Osteoblast (primary cell): ENCODE measurements around the gene STXBP4. TPM values are rescaled to one million over a fixed set of nuclear protein-coding genes. Genes with fewer than 3 reads are reported as not detected.

Source experiments
- DNase-seq: peaks from one replicate; pipeline ENCODE4 v3.0.0; 2011; ENCODE audit warnings: low spot score, mixed read lengths; ENCODE audit not compliant: insufficient read length; ENCODE audit errors: missing footprints
- H2AFZ ChIP-seq: 2 replicates; pipeline ENCODE4 v1.6.0; 2011; ENCODE audit warnings: mild to moderate bottlenecking, low read length
- H3K27ac ChIP-seq: 2 replicates; pipeline ENCODE4 v1.5.1; 2011; ENCODE audit warnings: mild to moderate bottlenecking, low read depth, low read length, moderate library complexity
- H3K27me3 ChIP-seq: 2 replicates; pipeline ENCODE4 v1.6.0; 2012; ENCODE audit warnings: mild to moderate bottlenecking, control low read depth, inconsistent platforms, low read length, moderate library complexity; ENCODE audit not compliant: insufficient read depth
- H3K36me3 ChIP-seq: 2 replicates; pipeline ENCODE4 v1.5.1; 2011; ENCODE audit warnings: mild to moderate bottlenecking, low read length, control low read depth, moderate library complexity; ENCODE audit not compliant: insufficient read depth
- H3K4me1 ChIP-seq: 2 replicates; pipeline ENCODE4 v1.5.1; 2011; ENCODE audit warnings: mild to moderate bottlenecking, low read length, control low read depth, moderate library complexity; ENCODE audit not compliant: insufficient read depth
- H3K4me2 ChIP-seq: 2 replicates; pipeline ENCODE4 v1.6.0; 2011; ENCODE audit warnings: mild to moderate bottlenecking, low read length; ENCODE audit not compliant: insufficient read depth
- H3K4me3 ChIP-seq: fragments of 200-600 bp; sonication (generic); 3 replicates; pipeline ENCODE4 v1.5.1; 2012; ENCODE audit warnings: mild to moderate bottlenecking, low read length, inconsistent platforms; ENCODE audit not compliant: insufficient read depth
- H3K79me2 ChIP-seq: 2 replicates; pipeline ENCODE4 v1.6.0; 2012; ENCODE audit warnings: mild to moderate bottlenecking, low read length, control low read depth, inconsistent platforms; ENCODE audit not compliant: insufficient read depth
- H3K9me3 ChIP-seq: 2 replicates; pipeline ENCODE4 v1.5.1; 2011; ENCODE audit warnings: low read depth, low read length, control low read depth
- H4K20me1 ChIP-seq: 2 replicates; pipeline ENCODE4 v1.6.0; 2012; ENCODE audit warnings: mild to moderate bottlenecking, low read length, control low read depth; ENCODE audit not compliant: insufficient read depth
- CTCF ChIP-seq: IDR thresholded peaks from 2 replicates; pipeline ENCODE4 v1.5.1; 2011; ENCODE audit warnings: mild to moderate bottlenecking, low read depth, low read length, moderate library complexity; ENCODE audit errors: extremely low read depth
- total RNA-seq: library from RNA; depleted of rRNA; stranded (reverse); fragments of >200 nt; gene quantifications from 2 replicates; pipeline ENCODE4 v1.2.3, GENCODE V29; 2012

STXBP4 gene
- total RNA-seq, 1 donor = 19.2 TPM

GRCh38 chr17:55160501-55160900 lies 191.9 kb downstream of the STXBP4 start:
- no peak for DNase-seq
- TF ChIP-seq CTCF = no peak
- no peaks in the 10 kb centered on the region for H3K36me3 ChIP-seq
- no peaks in the 10 kb centered on the region for H4K20me1 ChIP-seq
- H2AFZ ChIP-seq = no peak overlapping the region
- H3K27me3 ChIP-seq = no peaks in the 10 kb centered on the region
- H3K9me3 ChIP-seq = no peaks in the 10 kb centered on the region
- no peaks in the 10 kb centered on the region for H3K79me2 ChIP-seq
- no peak overlapping the region for H3K27ac ChIP-seq
- no peak overlapping the region for H3K4me2 ChIP-seq
- H3K4me1 ChIP-seq = peaks cover 11% of the 10 kb centered on the region
- no peak overlapping the region for H3K4me3 ChIP-seq

- H3K4me3 ChIP-seq = no peak overlapping the region
These were observed 193.5 kb downstream of the STXBP4 start for GRCh38 chr17:55161935-55162555.

GRCh38 chr17:55162556-55162946 lies 194.0 kb downstream of the STXBP4 start:
- H3K4me2 ChIP-seq = no peak overlapping the region
- no peak for TF ChIP-seq CTCF
- H4K20me1 ChIP-seq = no peaks in the 10 kb centered on the region
- H3K9me3 ChIP-seq = no peaks in the 10 kb centered on the region
- DNase-seq = no peak
- no peak overlapping the region for H2AFZ ChIP-seq
- no peak overlapping the region for H3K4me3 ChIP-seq
- H3K36me3 ChIP-seq = no peaks in the 10 kb centered on the region
- no peak overlapping the region for H3K27ac ChIP-seq
- H3K4me1 ChIP-seq = peaks cover 11% of the 10 kb centered on the region
- H3K79me2 ChIP-seq = no peaks in the 10 kb centered on the region
- no peaks in the 10 kb centered on the region for H3K27me3 ChIP-seq

More at GRCh38 chr17:55161935-55162555, 193.5 kb downstream of the STXBP4 start:
- no peaks in the 10 kb centered on the region for H3K79me2 ChIP-seq
- peaks cover 11% of the 10 kb centered on the region for H3K4me1 ChIP-seq
- H2AFZ ChIP-seq = no peak overlapping the region
- no peaks in the 10 kb centered on the region for H3K9me3 ChIP-seq
- H3K36me3 ChIP-seq = no peaks in the 10 kb centered on the region
- peak; percentile 62 for DNase-seq
- H4K20me1 ChIP-seq = no peaks in the 10 kb centered on the region
- no peak overlapping the region for H3K4me2 ChIP-seq
- TF ChIP-seq CTCF = no peak
- no peaks in the 10 kb centered on the region for H3K27me3 ChIP-seq
- H3K27ac ChIP-seq = no peak overlapping the region

- Histone ChIP-seq H3K4me3 (no peak overlapping the region), H3K27me3 (no peaks in the 10 kb centered on the region), H3K36me3 (no peaks in the 10 kb centered on the region), H3K79me2 (no peaks in the 10 kb centered on the region), H3K4me2 (no peak overlapping the region), H4K20me1 (no peaks in the 10 kb centered on the region), H2AFZ (no peak overlapping the region), H3K9me3 (no peaks in the 10 kb centered on the region), H3K4me1 (peaks cover 11% of the 10 kb centered on the region), H3K27ac (no peak overlapping the region)
- DNase-seq = no peak
- TF ChIP-seq CTCF = no peak
These were observed 194.8 kb downstream of the STXBP4 start for GRCh38 chr17:55163408-55163807.
